Mesenchymal stem cell (in vitro differentiated cells and primary cell): ENCODE measurements around the gene NARF.
"Not testable (repeated sequence)": the region's sequence is repeated elsewhere in the genome, so short reads cannot be mapped to it uniquely, and the experiment has no call there.

Experiments used
- DNase-seq: peaks from one replicate; pipeline ENCODE4 v3.0.0-alpha.2; 2013
- H2AFZ ChIP-seq: one replicate; pipeline ENCODE4 v1.6.1; 2013; ENCODE audit warnings: low read depth, mild to moderate bottlenecking, control low read depth, inconsistent platforms, low read length, moderate library complexity
- H2AK5ac ChIP-seq: 2 replicates; pipeline ENCODE4 v1.6.1; 2013; ENCODE audit warnings: low read length, moderate library complexity, mild to moderate bottlenecking, inconsistent platforms; ENCODE audit not compliant: severe bottlenecking
- H2BK120ac ChIP-seq: one replicate; pipeline ENCODE4 v1.6.1; 2013; ENCODE audit warnings: low read depth, mild to moderate bottlenecking, inconsistent platforms, low read length, moderate library complexity
- H2BK12ac ChIP-seq, 2 experiments: one replicate each; pipeline ENCODE4 v1.6.1; 2013; ENCODE audit warnings: inconsistent platforms in 2 of 2, low read length in 2 of 2, mild to moderate bottlenecking in 2 of 2, moderate library complexity in 2 of 2, control low read depth in 1 of 2
- H2BK15ac ChIP-seq: one replicate; pipeline ENCODE4 v1.6.1; 2013; ENCODE audit warnings: mild to moderate bottlenecking, low read depth, inconsistent platforms; ENCODE audit not compliant: poor library complexity, severe bottlenecking
- H2BK5ac ChIP-seq: 2 replicates; pipeline ENCODE4 v1.6.1; 2013; ENCODE audit warnings: low read depth, mild to moderate bottlenecking, low read length, control low read depth, inconsistent platforms; ENCODE audit not compliant: poor library complexity, severe bottlenecking
- H3K14ac ChIP-seq, 2 experiments: one replicate each; pipeline ENCODE4 v1.6.1; 2013; ENCODE audit warnings: inconsistent platforms in 2 of 2, low read length in 2 of 2, control low read depth in 1 of 2, mild to moderate bottlenecking in 1 of 2, moderate library complexity in 1 of 2
- H3K18ac ChIP-seq, 2 experiments: one replicate each; pipeline ENCODE4 v1.6.1; 2013; ENCODE audit warnings: inconsistent platforms in 2 of 2, low read length in 2 of 2, control low read depth in 1 of 2, low read depth in 1 of 2, mild to moderate bottlenecking in 1 of 2
- H3K23ac ChIP-seq, 2 experiments: one replicate each; pipeline ENCODE4 v1.6.1; 2013; ENCODE audit warnings: inconsistent platforms in 2 of 2, low read length in 2 of 2, mild to moderate bottlenecking in 2 of 2, moderate library complexity in 2 of 2, control low read depth in 1 of 2
- H3K27ac ChIP-seq: 2 replicates; pipeline ENCODE4 v1.5.1; 2013; ENCODE audit warnings: mild to moderate bottlenecking, moderate library complexity, low read length, control low read depth, inconsistent platforms; ENCODE audit not compliant: poor library complexity, severe bottlenecking
- H3K27me3 ChIP-seq, 2 experiments: 2 replicates each; pipeline versions ENCODE4 v1.6.1 to v1.7.0; 2013; ENCODE audit warnings: low read length in 2 of 2, mild to moderate bottlenecking in 2 of 2, moderate library complexity in 2 of 2, control low read depth in 1 of 2, inconsistent platforms in 1 of 2; ENCODE audit not compliant: control insufficient read depth in 1 of 2, insufficient read depth in 1 of 2
- H3K36me3 ChIP-seq, 2 experiments: 2 replicates each; pipeline versions ENCODE4 v1.6.1 to v1.7.0; 2013; ENCODE audit warnings: low read length in 2 of 2, control low read depth in 1 of 2, inconsistent platforms in 1 of 2, low read depth in 1 of 2, mild to moderate bottlenecking in 1 of 2; ENCODE audit not compliant: insufficient read depth in 2 of 2, control insufficient read depth in 1 of 2
- H3K4ac ChIP-seq, 2 experiments: one replicate each; pipeline ENCODE4 v1.6.1; 2013; ENCODE audit warnings: inconsistent platforms in 2 of 2, low read length in 2 of 2, mild to moderate bottlenecking in 2 of 2, moderate library complexity in 2 of 2, control low read depth in 1 of 2, low read depth in 1 of 2
- H3K4me1 ChIP-seq: 2 replicates; pipeline ENCODE4 v1.6.1; 2013; ENCODE audit warnings: low read depth, low read length, control low read depth; ENCODE audit not compliant: control insufficient read depth, insufficient read depth
- H3K4me2 ChIP-seq: 2 replicates; pipeline ENCODE4 v1.6.1; 2013; ENCODE audit warnings: low read length, mild to moderate bottlenecking, inconsistent platforms; ENCODE audit not compliant: poor library complexity, severe bottlenecking
- H3K4me3 ChIP-seq, 2 experiments: 2 replicates each; pipeline versions ENCODE4 v1.5.1 to v1.7.0; 2013; ENCODE audit warnings: low read length in 2 of 2, mild to moderate bottlenecking in 2 of 2, control low read depth in 1 of 2, low read depth in 1 of 2; ENCODE audit not compliant: insufficient read depth in 1 of 2
- H3K79me1 ChIP-seq: replicated peaks from 2 replicates; pipeline ENCODE4 v1.6.1; 2013; ENCODE audit warnings: mild to moderate bottlenecking, control low read depth, low read length, inconsistent platforms; ENCODE audit not compliant: poor library complexity, severe bottlenecking
- H3K9ac ChIP-seq: 2 replicates; pipeline ENCODE4 v1.7.0; 2013; ENCODE audit warnings: mild to moderate bottlenecking, low read length, moderate library complexity
- H3K9me3 ChIP-seq: 2 replicates; pipeline ENCODE4 v1.7.0; 2013; ENCODE audit warnings: mild to moderate bottlenecking, low read length; ENCODE audit not compliant: control insufficient read depth
- H4K8ac ChIP-seq: one replicate; pipeline ENCODE4 v1.6.1; 2013; ENCODE audit warnings: inconsistent platforms, mild to moderate bottlenecking, low read length, moderate library complexity
- H4K91ac ChIP-seq: one replicate; pipeline ENCODE4 v1.6.1; 2013; ENCODE audit warnings: mild to moderate bottlenecking, low read length, inconsistent platforms
- WGBS: methylation state at CpG from one replicate; pipeline ENCODE4 v1.1.7; 2013; ENCODE audit warnings: mixed read lengths; 5-methylcytosine and 5-hydroxymethylcytosine counted together

The NARF gene

GRCh38 chr17:82513864-82514263 lies 55.3 kb downstream of the NARF start:
- 92% methylated on average over 10 of the region's 10 CpGs for WGBS
- not testable (repeated sequence) for H3K18ac ChIP-seq, H3K23ac ChIP-seq, H3K4ac ChIP-seq, H4K8ac ChIP-seq, H3K9me3 ChIP-seq, H4K91ac ChIP-seq, H2BK5ac ChIP-seq, H3K27me3 ChIP-seq, H2BK12ac ChIP-seq, H3K4me2 ChIP-seq, H3K4me1 ChIP-seq, H3K4me3 ChIP-seq, H3K27ac ChIP-seq, H2BK15ac ChIP-seq, H3K9ac ChIP-seq, H2AFZ ChIP-seq, H3K79me1 ChIP-seq, H2AK5ac ChIP-seq, H3K36me3 ChIP-seq, H3K14ac ChIP-seq, H2BK120ac ChIP-seq, DNase-seq

DNA sequence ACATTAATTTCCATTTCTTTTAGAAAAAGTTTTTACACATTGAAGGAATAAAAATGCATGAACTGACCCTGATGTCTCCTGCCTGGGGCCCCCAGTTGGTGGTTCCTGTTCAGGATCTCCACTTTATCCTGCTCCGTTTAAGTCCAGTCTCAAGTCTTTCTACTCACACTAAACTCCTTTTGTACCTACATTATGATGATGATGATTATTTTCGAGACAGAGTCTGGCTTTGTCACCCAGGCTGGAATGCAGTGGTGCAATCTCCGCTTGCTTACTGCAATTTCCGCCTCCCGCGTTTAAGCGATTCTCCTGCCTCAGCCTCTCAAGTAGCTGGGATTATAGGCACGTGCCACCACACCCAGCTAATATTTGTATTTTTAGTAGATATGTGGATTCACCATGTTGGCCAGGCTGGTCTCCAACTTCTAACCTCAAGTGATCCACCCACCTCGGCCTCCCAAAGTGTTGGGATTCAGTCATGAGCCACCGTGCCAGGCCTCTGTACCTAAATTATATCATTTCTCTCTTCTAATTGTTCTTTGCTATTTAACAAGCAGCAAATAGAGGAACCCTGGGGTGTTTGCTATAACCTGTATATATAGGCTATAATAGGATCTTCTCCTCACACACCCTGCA lies 58.8 kb downstream of the NARF start:
- H3K23ac ChIP-seq, result no peak overlapping the region
- H3K27ac ChIP-seq, result no peak overlapping the region
- H2BK120ac ChIP-seq, result no peak overlapping the region
- H2BK12ac ChIP-seq, result no peak overlapping the region
- H2AFZ ChIP-seq, result no peak overlapping the region
- H2BK15ac ChIP-seq, result no peak overlapping the region
- no peaks in the 10 kb centered on the region for H3K9me3 ChIP-seq
- no peak overlapping the region for H3K18ac ChIP-seq
- no peaks in the 10 kb centered on the region for H3K36me3 ChIP-seq
- H4K91ac ChIP-seq, result no peak overlapping the region
- H4K8ac ChIP-seq, result no peak overlapping the region
- H3K4me2 ChIP-seq, result no peak overlapping the region
- no peaks in the 10 kb centered on the region for H3K27me3 ChIP-seq
- H3K9ac ChIP-seq, result no peak overlapping the region
- no peak overlapping the region for H2AK5ac ChIP-seq
- WGBS, result 95% methylated on average over 7 of the region's 10 CpGs
- H3K14ac ChIP-seq, result no peak overlapping the region
- H3K79me1 ChIP-seq, result no peaks in the 10 kb centered on the region
- no peak for DNase-seq
- peaks cover 4% of the 10 kb centered on the region for H3K4me1 ChIP-seq
- no peak overlapping the region for H3K4ac ChIP-seq
- H2BK5ac ChIP-seq, result no peak overlapping the region
- no peak overlapping the region for H3K4me3 ChIP-seq

- Histone ChIP-seq H3K18ac (peak within 1 kb of the TSS; percentile 80 to 98), H4K8ac (peak within 1 kb of the TSS; percentile 82), H3K4ac (peak within 1 kb of the TSS; percentile 94 to 99), H3K14ac (peak within 1 kb of the TSS in 1 of 2 experiments; percentile 81), H3K4me1 (peaks cover 7% of the 10 kb centered on the region), H2BK15ac (peak within 1 kb of the TSS; percentile 52), H2BK120ac (peak within 1 kb of the TSS; percentile 64), H3K23ac (peak within 1 kb of the TSS in 1 of 2 experiments; percentile 59), H3K27me3 (no peaks in the 10 kb centered on the region), H3K9me3 (no peaks in the 10 kb centered on the region), H3K9ac (peak within 1 kb of the TSS; percentile 89), H2BK5ac (peak within 1 kb of the TSS; percentile 73), H2AFZ (peak within 1 kb of the TSS; percentile 92), H3K79me1 (no peaks in the 10 kb centered on the region), H2AK5ac (no peak within 1 kb of the TSS), H3K36me3 (no peaks in the 10 kb centered on the region), H4K91ac (peak within 1 kb of the TSS; percentile 89), H3K4me2 (peak within 1 kb of the TSS; percentile 96), H3K4me3 (peak within 1 kb of the TSS; percentile 89 to 91), H3K27ac (peak within 1 kb of the TSS; percentile 61), H2BK12ac (peak within 1 kb of the TSS in 1 of 2 experiments; percentile 31)
- peak; percentile 94 for DNase-seq
- WGBS, result 8% methylated on average over 62 of the region's 114 CpGs
These were observed 60.6 kb downstream of the NARF start, which contains the start of gene FOXK2 for GRCh38 chr17:82518826-82519810. FOXK2 (plus strand) TSS chr17:82519732; CDS start chr17:82519889, 157 bp downstream.
